ENCODE data around the gene OLFML2A.
A peak's percentile ranks its signal among the peaks of the same experiment; 100 is the strongest.
"Not testable (repeated sequence)": the region's sequence is repeated elsewhere in the genome, so short reads cannot be mapped to it uniquely, and the experiment has no call there.

Gene OLFML2A

GRCh38 chr9:124843456-124844034, 66.6 kb downstream of the OLFML2A start:
- H3K4me1 ChIP-seq (ENCODE audit: control insufficient read depth, insufficient read depth, low read length): no peaks in the 10 kb centered on the region
- no peaks in the 10 kb centered on the region for H3K9me3 ChIP-seq (ENCODE audit: control insufficient read depth, low read length)
- no peaks in the 10 kb centered on the region for H3K36me3 ChIP-seq (ENCODE audit: control insufficient read depth, insufficient read depth, low read length)
- H3K27me3 ChIP-seq (ENCODE audit: control insufficient read depth, insufficient read depth, low read length): no peaks in the 10 kb centered on the region
- no peak overlapping the region for H3K4me3 ChIP-seq (ENCODE audit: low read length)
- no peak overlapping the region for H3K9ac ChIP-seq (ENCODE audit: low read length)

DNA sequence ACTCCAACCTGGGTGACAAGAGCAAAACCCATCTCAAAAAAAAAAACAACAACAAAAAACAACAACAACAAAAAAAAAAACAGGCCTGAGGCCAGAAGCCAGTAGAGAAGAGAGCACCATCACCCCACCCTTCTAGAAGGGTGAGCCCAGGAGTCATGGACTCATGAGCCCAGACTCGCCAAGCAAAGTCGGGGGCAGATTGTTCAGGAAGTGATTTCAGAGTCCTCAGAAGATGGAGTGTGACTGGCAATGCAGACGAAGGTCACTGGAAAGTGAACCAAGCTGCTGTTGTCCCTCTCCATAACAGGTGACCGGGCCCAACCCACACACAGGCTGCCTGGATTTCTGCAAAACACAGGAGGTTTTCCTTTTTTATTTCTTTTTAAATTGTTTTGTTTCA, 67.4 kb downstream of the OLFML2A start:
- no peak overlapping the region for H3K4me3 ChIP-seq (ENCODE audit: low read length)
- H3K36me3 ChIP-seq (ENCODE audit: control insufficient read depth, insufficient read depth, low read length): no peaks in the 10 kb centered on the region
- H3K27me3 ChIP-seq (ENCODE audit: control insufficient read depth, insufficient read depth, low read length): no peaks in the 10 kb centered on the region
- no peak overlapping the region for H3K9ac ChIP-seq (ENCODE audit: low read length)
- no peaks in the 10 kb centered on the region for H3K4me1 ChIP-seq (ENCODE audit: control insufficient read depth, insufficient read depth, low read length)
- H3K9me3 ChIP-seq (ENCODE audit: control insufficient read depth, low read length): no peaks in the 10 kb centered on the region

DNA sequence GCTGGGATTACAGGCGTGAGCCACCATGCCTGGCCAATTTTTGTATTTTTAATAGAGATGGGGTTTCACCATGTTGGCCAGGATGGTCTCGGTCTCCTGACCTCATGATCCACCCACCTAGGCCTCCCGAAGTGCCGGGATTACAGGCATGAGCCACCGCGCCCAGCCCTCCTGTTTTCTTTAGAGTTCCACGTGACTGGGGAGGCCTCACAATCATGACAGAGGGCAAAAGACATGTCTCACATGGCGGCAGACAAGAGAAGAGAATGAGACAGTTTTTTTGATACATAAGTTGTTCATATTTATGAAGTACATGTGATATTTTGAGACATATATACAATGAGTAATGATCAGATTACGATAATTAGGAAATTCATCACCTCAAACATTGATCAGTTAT, 69.5 kb downstream of the OLFML2A start:
- not testable (repeated sequence) for H3K4me3 ChIP-seq (ENCODE audit: low read length); H3K36me3 ChIP-seq (ENCODE audit: control insufficient read depth, insufficient read depth, low read length); H3K27me3 ChIP-seq (ENCODE audit: control insufficient read depth, insufficient read depth, low read length); H3K4me1 ChIP-seq (ENCODE audit: control insufficient read depth, insufficient read depth, low read length); H3K9me3 ChIP-seq (ENCODE audit: control insufficient read depth, low read length); H3K9ac ChIP-seq (ENCODE audit: low read length)

DNA sequence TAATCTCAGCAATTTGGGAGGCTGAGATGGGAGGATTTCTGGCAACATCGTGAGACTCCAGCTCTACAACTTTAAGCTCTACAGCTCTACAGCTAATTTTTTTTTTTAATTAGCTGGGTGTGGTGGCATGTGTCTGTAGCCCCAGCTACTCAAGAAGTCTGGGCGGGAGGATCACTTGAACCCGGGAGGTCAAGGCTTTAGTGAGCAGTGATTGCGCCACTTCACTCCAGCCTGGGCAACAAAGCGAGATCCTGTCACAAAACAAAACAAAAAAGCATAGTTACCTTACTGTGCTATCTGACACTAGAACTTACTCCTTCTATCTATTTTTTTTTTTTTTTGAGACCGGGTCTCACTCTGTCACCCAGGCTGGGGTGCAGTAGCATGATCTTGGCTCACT, 70.0 kb downstream of the OLFML2A start:
- Histone ChIP-seq H3K9me3 (ENCODE audit: control insufficient read depth, low read length) (no peaks in the 10 kb centered on the region), H3K9ac (ENCODE audit: low read length) (no peak overlapping the region), H3K36me3 (ENCODE audit: control insufficient read depth, insufficient read depth, low read length) (no peaks in the 10 kb centered on the region), H3K4me1 (ENCODE audit: control insufficient read depth, insufficient read depth, low read length) (no peaks in the 10 kb centered on the region), H3K27me3 (ENCODE audit: control insufficient read depth, insufficient read depth, low read length) (peaks cover 7% of the 10 kb centered on the region), H3K4me3 (ENCODE audit: low read length) (no peak overlapping the region)

- no peak overlapping the region for H3K4me3 ChIP-seq (ENCODE audit: low read length)
These were observed 72.9 kb downstream of the OLFML2A start for GRCh38 chr9:124849801-124850200.

GRCh38 chr9:124852121-124852828, 75.3 kb downstream of the OLFML2A start:
- Histone ChIP-seq H3K9ac (ENCODE audit: low read length) (peak overlapping the region; percentile 65), H3K4me3 (ENCODE audit: low read length) (peak overlapping the region; percentile 7)

More at GRCh38 chr9:124849801-124850200, 72.9 kb downstream of the OLFML2A start:
- Histone ChIP-seq H3K4me1 (ENCODE audit: control insufficient read depth, insufficient read depth, low read length) (peaks cover 12% of the 10 kb centered on the region), H3K9ac (ENCODE audit: low read length) (no peak overlapping the region), H3K36me3 (ENCODE audit: control insufficient read depth, insufficient read depth, low read length) (no peaks in the 10 kb centered on the region), H3K27me3 (ENCODE audit: control insufficient read depth, insufficient read depth, low read length) (peaks cover 12% of the 10 kb centered on the region), H3K9me3 (ENCODE audit: control insufficient read depth, low read length) (no peaks in the 10 kb centered on the region)

GRCh38 chr9:124852829-124853531, 76.0 kb downstream of the OLFML2A start, which contains the start of gene WDR38:
Gene WDR38, plus strand, starts transcription at chr9:124853460. Its CDS starts 72 bp downstream, at chr9:124853532.
- no peaks in the 10 kb centered on the region for H3K9me3 ChIP-seq (ENCODE audit: control insufficient read depth, low read length)
- peaks cover 1% of the 10 kb centered on the region for H3K36me3 ChIP-seq (ENCODE audit: control insufficient read depth, insufficient read depth, low read length)
- peak within 1 kb of the TSS; percentile 65 for H3K9ac ChIP-seq (ENCODE audit: low read length)
- H3K4me1 ChIP-seq (ENCODE audit: control insufficient read depth, insufficient read depth, low read length): peaks cover 12% of the 10 kb centered on the region
- peaks cover 12% of the 10 kb centered on the region for H3K27me3 ChIP-seq (ENCODE audit: control insufficient read depth, insufficient read depth, low read length)
- peak within 1 kb of the TSS; percentile 7 for H3K4me3 ChIP-seq (ENCODE audit: low read length)

More at GRCh38 chr9:124852121-124852828, 75.3 kb downstream of the OLFML2A start:
- Histone ChIP-seq H3K27me3 (ENCODE audit: control insufficient read depth, insufficient read depth, low read length) (peaks cover 12% of the 10 kb centered on the region), H3K36me3 (ENCODE audit: control insufficient read depth, insufficient read depth, low read length) (no peaks in the 10 kb centered on the region), H3K9me3 (ENCODE audit: control insufficient read depth, low read length) (no peaks in the 10 kb centered on the region), H3K4me1 (ENCODE audit: control insufficient read depth, insufficient read depth, low read length) (peaks cover 12% of the 10 kb centered on the region)

- H3K4me3 ChIP-seq (ENCODE audit: low read length): peak overlapping the region; percentile 7
- H3K9ac ChIP-seq (ENCODE audit: low read length): peak overlapping the region; percentile 65
- H3K9me3 ChIP-seq (ENCODE audit: control insufficient read depth, low read length): no peaks in the 10 kb centered on the region
- peaks cover 8% of the 10 kb centered on the region for H3K36me3 ChIP-seq (ENCODE audit: control insufficient read depth, insufficient read depth, low read length)
- peaks cover 12% of the 10 kb centered on the region for H3K27me3 ChIP-seq (ENCODE audit: control insufficient read depth, insufficient read depth, low read length)
- H3K4me1 ChIP-seq (ENCODE audit: control insufficient read depth, insufficient read depth, low read length): peaks cover 12% of the 10 kb centered on the region
These were observed 76.7 kb downstream of the OLFML2A start for GRCh38 chr9:124853605-124854143.

DNA sequence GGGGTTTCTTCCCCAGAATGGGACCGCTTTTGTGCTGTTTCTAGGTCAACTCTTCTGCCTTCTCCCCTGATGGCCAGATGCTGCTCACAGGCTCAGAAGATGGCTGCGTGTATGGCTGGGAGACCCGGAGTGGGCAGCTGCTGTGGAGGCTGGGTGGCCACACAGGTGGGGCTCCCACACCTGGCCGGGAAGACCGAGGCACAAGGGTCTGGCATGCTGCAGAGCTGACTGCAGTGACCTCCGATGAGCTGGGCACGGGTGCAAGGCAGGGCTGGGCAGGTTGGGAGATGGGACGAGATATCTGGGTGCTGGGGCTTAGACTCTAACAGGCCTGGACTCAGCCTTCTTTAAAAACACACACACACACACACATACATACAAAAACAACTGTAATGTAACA, 77.2 kb downstream of the OLFML2A start:
- Histone ChIP-seq H3K4me1 (ENCODE audit: control insufficient read depth, insufficient read depth, low read length) (peaks cover 12% of the 10 kb centered on the region), H3K9me3 (ENCODE audit: control insufficient read depth, low read length) (no peaks in the 10 kb centered on the region), H3K9ac (ENCODE audit: low read length) (no peak overlapping the region), H3K36me3 (ENCODE audit: control insufficient read depth, insufficient read depth, low read length) (peaks cover 8% of the 10 kb centered on the region), H3K4me3 (ENCODE audit: low read length) (no peak overlapping the region), H3K27me3 (ENCODE audit: control insufficient read depth, insufficient read depth, low read length) (peaks cover 12% of the 10 kb centered on the region)

GRCh38 chr9:124854822-124855221, 77.9 kb downstream of the OLFML2A start:
- Histone ChIP-seq H3K4me3 (ENCODE audit: low read length) (no peak overlapping the region), H3K9me3 (ENCODE audit: control insufficient read depth, low read length) (no peaks in the 10 kb centered on the region), H3K36me3 (ENCODE audit: control insufficient read depth, insufficient read depth, low read length) (peaks cover 14% of the 10 kb centered on the region), H3K9ac (ENCODE audit: low read length) (no peak overlapping the region), H3K27me3 (ENCODE audit: control insufficient read depth, insufficient read depth, low read length) (peaks cover 10% of the 10 kb centered on the region), H3K4me1 (ENCODE audit: control insufficient read depth, insufficient read depth, low read length) (peaks cover 12% of the 10 kb centered on the region)

DNA sequence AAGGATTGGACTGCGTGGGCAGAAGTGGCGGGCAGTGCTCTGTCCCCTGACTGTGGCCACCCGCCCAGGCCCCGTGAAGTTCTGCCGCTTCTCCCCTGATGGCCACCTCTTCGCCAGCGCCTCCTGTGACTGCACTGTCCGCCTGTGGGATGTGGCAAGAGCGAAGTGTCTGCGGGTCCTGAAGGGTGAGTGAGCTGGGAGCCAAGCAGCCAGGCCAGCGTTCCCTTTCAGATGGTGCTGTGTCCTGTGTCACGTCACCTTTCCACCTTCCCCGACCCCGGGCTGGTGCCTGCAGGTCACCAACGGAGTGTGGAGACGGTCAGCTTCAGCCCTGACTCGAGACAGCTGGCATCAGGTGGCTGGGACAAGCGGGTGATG, 78.6 kb downstream of the OLFML2A start:
- peaks cover 18% of the 10 kb centered on the region for H3K4me1 ChIP-seq (ENCODE audit: control insufficient read depth, insufficient read depth, low read length)

More for the DNA sequence above, 78.6 kb downstream of the OLFML2A start:
- Histone ChIP-seq H3K27me3 (ENCODE audit: control insufficient read depth, insufficient read depth, low read length) (peaks cover 9% of the 10 kb centered on the region), H3K9ac (ENCODE audit: low read length) (no peak overlapping the region), H3K4me3 (ENCODE audit: low read length) (no peak overlapping the region), H3K9me3 (ENCODE audit: control insufficient read depth, low read length) (no peaks in the 10 kb centered on the region), H3K36me3 (ENCODE audit: control insufficient read depth, insufficient read depth, low read length) (peaks cover 21% of the 10 kb centered on the region)

Data from mucosa of stomach (tissue), 1 donor.